ENCODE results near the gene FKBP1A.
"Not testable (repeated sequence)": the region's sequence is repeated elsewhere in the genome, so short reads cannot be mapped to it uniquely, and the experiment has no call there.

FKBP1A gene

GRCh38 chr20:1360094-1360846, 32.6 kb downstream of the FKBP1A start:
- H3K4me1 ChIP-seq (ENCODE audit: control insufficient read depth in 1 of 2, insufficient read depth in 2 of 2, low read length in 2 of 2): no peaks in the 10 kb centered on the region
- H3K4me3 ChIP-seq (ENCODE audit: low read depth in 1 of 2, low read length in 2 of 2): no peak overlapping the region
- peaks cover 19 to 35% of the 10 kb centered on the region in 2 donors for H3K36me3 ChIP-seq (ENCODE audit: control insufficient read depth in 1 of 2, insufficient read depth in 2 of 2, low read length in 2 of 2)
- no peak overlapping the region for H3K27ac ChIP-seq (ENCODE audit: low read length)
- H3K9me3 ChIP-seq (ENCODE audit: control insufficient read depth in 1 of 2, low read length in 2 of 2): no peaks in the 10 kb centered on the region
- H3K27me3 ChIP-seq (ENCODE audit: low read depth, low read length): no peaks in the 10 kb centered on the region

- Histone ChIP-seq H3K9me3 (ENCODE audit: control insufficient read depth in 1 of 2, low read length in 2 of 2) (peaks cover 0 to 2% of the 10 kb centered on the region in 2 donors), H3K4me1 (ENCODE audit: control insufficient read depth in 1 of 2, insufficient read depth in 2 of 2, low read length in 2 of 2) (no peaks in the 10 kb centered on the region), H3K4me3 (ENCODE audit: low read depth in 1 of 2, low read length in 2 of 2) (no peak overlapping the region), H3K36me3 (ENCODE audit: control insufficient read depth in 1 of 2, insufficient read depth in 2 of 2, low read length in 2 of 2) (peaks cover 22 to 42% of the 10 kb centered on the region in 2 donors), H3K27me3 (ENCODE audit: low read depth, low read length) (no peaks in the 10 kb centered on the region), H3K27ac (ENCODE audit: low read length) (no peak overlapping the region)
Measured at GRCh38 chr20:1357921-1358671, 34.8 kb downstream of the FKBP1A start.

DNA sequence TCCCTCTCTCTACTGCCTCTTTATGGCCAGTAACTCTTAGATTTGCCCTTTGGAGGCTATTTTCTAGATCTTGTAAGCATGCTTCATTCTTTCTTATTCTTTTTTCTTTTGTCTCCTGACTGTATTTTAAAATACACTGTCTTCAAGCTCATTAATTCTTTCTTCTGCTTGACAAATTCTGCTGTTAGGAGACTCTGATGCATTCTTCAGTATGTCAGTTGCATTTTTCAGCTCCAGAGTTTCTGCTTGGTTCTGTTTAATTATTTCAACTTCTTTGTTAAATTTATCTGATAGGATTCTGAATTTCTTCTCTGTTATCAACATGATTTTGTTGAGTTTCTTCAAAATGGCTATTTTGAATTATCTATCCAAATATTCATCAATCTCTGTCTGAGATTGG, 38.9 kb downstream of the FKBP1A start:
- peaks cover 3 to 25% of the 10 kb centered on the region in 2 donors for H3K36me3 ChIP-seq (ENCODE audit: control insufficient read depth in 1 of 2, insufficient read depth in 2 of 2, low read length in 2 of 2)
- H3K27me3 ChIP-seq (ENCODE audit: low read depth, low read length): no peaks in the 10 kb centered on the region
- no peaks in the 10 kb centered on the region for H3K4me1 ChIP-seq (ENCODE audit: control insufficient read depth in 1 of 2, insufficient read depth in 2 of 2, low read length in 2 of 2)
- H3K27ac ChIP-seq (ENCODE audit: low read length): no peak overlapping the region
- peaks cover 0 to 2% of the 10 kb centered on the region in 2 donors for H3K9me3 ChIP-seq (ENCODE audit: control insufficient read depth in 1 of 2, low read length in 2 of 2)
- H3K4me3 ChIP-seq (ENCODE audit: low read depth in 1 of 2, low read length in 2 of 2): no peak overlapping the region

DNA sequence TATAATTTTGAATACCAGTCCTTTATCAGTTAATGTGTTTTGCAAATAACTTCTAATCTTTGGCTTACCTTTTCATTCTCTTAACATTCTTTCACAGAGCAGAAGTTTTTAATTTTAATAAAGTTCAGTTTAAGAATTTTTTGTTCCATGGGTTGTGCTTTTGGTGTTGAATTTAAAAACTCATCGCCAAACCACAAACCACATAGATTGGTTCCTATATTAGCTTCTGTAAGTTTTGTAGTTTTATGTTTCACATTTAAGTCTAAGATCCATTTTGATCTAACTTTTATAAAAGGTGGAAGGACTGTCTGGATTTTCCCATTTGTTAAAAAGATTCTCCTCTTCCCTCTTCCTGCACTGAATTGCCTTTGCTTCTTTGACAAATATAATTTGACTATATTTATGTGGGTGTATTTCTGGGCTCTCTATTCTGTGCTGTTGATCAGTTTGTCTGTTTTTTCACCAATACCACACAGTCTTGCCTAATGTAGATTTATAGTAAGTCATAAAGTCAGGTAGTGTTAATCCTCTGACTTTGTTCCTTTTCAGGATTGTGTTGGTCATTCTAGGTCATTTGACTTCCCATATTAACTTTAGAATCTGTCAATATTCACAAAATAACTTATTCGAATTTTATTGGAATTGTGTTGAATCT, 46.4 kb downstream of the FKBP1A start:
- Histone ChIP-seq H3K36me3 (ENCODE audit: control insufficient read depth in 1 of 2, insufficient read depth in 2 of 2, low read length in 2 of 2) (no peaks in the 10 kb centered on the region), H3K4me3 (ENCODE audit: low read depth in 1 of 2, low read length in 2 of 2) (no peak overlapping the region), H3K27ac (ENCODE audit: low read length) (no peak overlapping the region), H3K9me3 (ENCODE audit: control insufficient read depth in 1 of 2, low read length in 2 of 2) (peaks cover 0 to 3% of the 10 kb centered on the region in 2 donors), H3K27me3 (ENCODE audit: low read depth, low read length) (no peaks in the 10 kb centered on the region), H3K4me1 (ENCODE audit: control insufficient read depth in 1 of 2, insufficient read depth in 2 of 2, low read length in 2 of 2) (no peaks in the 10 kb centered on the region)

DNA sequence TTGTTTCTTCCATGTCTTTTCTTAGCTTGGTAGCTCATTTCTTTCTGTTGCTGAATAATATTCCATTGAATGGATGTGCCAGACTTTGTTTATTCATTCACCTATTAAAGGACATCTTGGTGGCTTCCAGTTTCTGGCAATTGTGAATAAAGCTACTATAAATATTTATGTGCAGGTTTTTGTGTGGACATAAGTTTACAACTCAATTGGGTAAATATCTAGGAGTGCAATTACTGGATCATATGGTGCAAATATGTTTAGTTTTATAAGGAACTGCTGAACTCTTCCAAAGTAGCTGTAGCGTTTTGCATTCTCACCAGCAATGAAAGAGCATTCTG, 47.1 kb downstream of the FKBP1A start:
- no peaks in the 10 kb centered on the region for H3K4me1 ChIP-seq (ENCODE audit: control insufficient read depth in 1 of 2, insufficient read depth in 2 of 2, low read length in 2 of 2)
- no peaks in the 10 kb centered on the region for H3K27me3 ChIP-seq (ENCODE audit: low read depth, low read length)
- no peaks in the 10 kb centered on the region for H3K36me3 ChIP-seq (ENCODE audit: control insufficient read depth in 1 of 2, insufficient read depth in 2 of 2, low read length in 2 of 2)
- H3K9me3 ChIP-seq (ENCODE audit: control insufficient read depth in 1 of 2, low read length in 2 of 2): peaks cover 0 to 3% of the 10 kb centered on the region in 2 donors
- H3K4me3 ChIP-seq (ENCODE audit: low read depth in 1 of 2, low read length in 2 of 2): no peak overlapping the region
- H3K27ac ChIP-seq (ENCODE audit: low read length): no peak overlapping the region

GRCh38 chr20:1345030-1345755, 47.7 kb downstream of the FKBP1A start:
- Histone ChIP-seq H3K27ac (ENCODE audit: low read length) (no peak overlapping the region), H3K27me3 (ENCODE audit: low read depth, low read length) (no peaks in the 10 kb centered on the region), H3K4me3 (ENCODE audit: low read depth in 1 of 2, low read length in 2 of 2) (no peak overlapping the region), H3K9me3 (ENCODE audit: control insufficient read depth in 1 of 2, low read length in 2 of 2) (peaks cover 0 to 3% of the 10 kb centered on the region in 2 donors), H3K36me3 (ENCODE audit: control insufficient read depth in 1 of 2, insufficient read depth in 2 of 2, low read length in 2 of 2) (no peaks in the 10 kb centered on the region), H3K4me1 (ENCODE audit: control insufficient read depth in 1 of 2, insufficient read depth in 2 of 2, low read length in 2 of 2) (no peaks in the 10 kb centered on the region)

DNA sequence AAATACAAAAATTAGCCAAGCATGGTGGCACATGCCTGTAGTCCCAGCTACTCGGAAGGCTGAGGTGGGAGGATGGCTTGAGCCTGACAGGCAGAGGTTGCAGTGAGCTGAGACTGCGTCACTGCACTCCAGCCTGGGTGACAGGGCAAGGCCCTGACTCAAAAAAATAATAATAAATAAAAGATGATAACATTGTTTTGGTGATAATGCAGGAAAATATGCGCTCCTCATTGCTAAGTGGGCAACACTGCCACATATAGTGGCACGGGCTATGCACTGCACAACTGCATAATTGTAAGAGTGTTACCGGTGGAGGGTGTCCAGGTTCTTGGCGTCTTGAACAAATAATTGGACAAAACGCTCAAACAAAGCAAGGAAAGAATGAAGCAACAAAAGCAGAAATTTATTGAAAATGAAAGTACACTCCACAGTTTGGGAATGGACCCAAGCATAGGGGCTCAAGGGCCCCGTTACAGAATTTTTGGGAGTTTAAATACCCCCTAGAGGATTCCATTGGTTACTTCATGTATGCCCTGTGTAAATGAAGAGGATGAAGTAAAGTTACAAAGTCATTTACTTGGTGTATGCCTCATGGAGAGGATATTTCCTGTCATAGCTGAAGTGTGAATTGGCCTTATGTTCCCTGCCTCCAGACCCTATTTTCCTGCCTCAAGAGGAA, 49.3 kb downstream of the FKBP1A start:
- H3K4me3 ChIP-seq (ENCODE audit: low read depth in 1 of 2, low read length in 2 of 2); H3K36me3 ChIP-seq (ENCODE audit: control insufficient read depth in 1 of 2, insufficient read depth in 2 of 2, low read length in 2 of 2); H3K27me3 ChIP-seq (ENCODE audit: low read depth, low read length); H3K27ac ChIP-seq (ENCODE audit: low read length); H3K9me3 ChIP-seq (ENCODE audit: control insufficient read depth in 1 of 2, low read length in 2 of 2); H3K4me1 ChIP-seq (ENCODE audit: control insufficient read depth in 1 of 2, insufficient read depth in 2 of 2, low read length in 2 of 2): not testable (repeated sequence)

- Histone ChIP-seq H3K4me3 (ENCODE audit: low read depth in 1 of 2, low read length in 2 of 2) (no peak overlapping the region), H3K36me3 (ENCODE audit: control insufficient read depth in 1 of 2, insufficient read depth in 2 of 2, low read length in 2 of 2) (no peaks in the 10 kb centered on the region)
Measured at GRCh38 chr20:1341561-1342265, 51.1 kb downstream of the FKBP1A start.

GRCh38 chr20:1338801-1339200, 54.1 kb downstream of the FKBP1A start:
- H3K4me1 ChIP-seq (ENCODE audit: control insufficient read depth in 1 of 2, insufficient read depth in 2 of 2, low read length in 2 of 2): peaks cover 0 to 14% of the 10 kb centered on the region in 2 donors
- no peaks in the 10 kb centered on the region for H3K36me3 ChIP-seq (ENCODE audit: control insufficient read depth in 1 of 2, insufficient read depth in 2 of 2, low read length in 2 of 2)
- no peak overlapping the region for H3K27ac ChIP-seq (ENCODE audit: low read length)
- H3K27me3 ChIP-seq (ENCODE audit: low read depth, low read length): no peaks in the 10 kb centered on the region
- no peak overlapping the region for H3K4me3 ChIP-seq (ENCODE audit: low read depth in 1 of 2, low read length in 2 of 2)
- no peaks in the 10 kb centered on the region for H3K9me3 ChIP-seq (ENCODE audit: control insufficient read depth in 1 of 2, low read length in 2 of 2)

More at GRCh38 chr20:1341561-1342265, 51.1 kb downstream of the FKBP1A start:
- H3K27me3 ChIP-seq (ENCODE audit: low read depth, low read length): no peaks in the 10 kb centered on the region
- H3K27ac ChIP-seq (ENCODE audit: low read length): no peak overlapping the region
- H3K4me1 ChIP-seq (ENCODE audit: control insufficient read depth in 1 of 2, insufficient read depth in 2 of 2, low read length in 2 of 2): peaks cover 0 to 11% of the 10 kb centered on the region in 2 donors
- H3K9me3 ChIP-seq (ENCODE audit: control insufficient read depth in 1 of 2, low read length in 2 of 2): no peaks in the 10 kb centered on the region

DNA sequence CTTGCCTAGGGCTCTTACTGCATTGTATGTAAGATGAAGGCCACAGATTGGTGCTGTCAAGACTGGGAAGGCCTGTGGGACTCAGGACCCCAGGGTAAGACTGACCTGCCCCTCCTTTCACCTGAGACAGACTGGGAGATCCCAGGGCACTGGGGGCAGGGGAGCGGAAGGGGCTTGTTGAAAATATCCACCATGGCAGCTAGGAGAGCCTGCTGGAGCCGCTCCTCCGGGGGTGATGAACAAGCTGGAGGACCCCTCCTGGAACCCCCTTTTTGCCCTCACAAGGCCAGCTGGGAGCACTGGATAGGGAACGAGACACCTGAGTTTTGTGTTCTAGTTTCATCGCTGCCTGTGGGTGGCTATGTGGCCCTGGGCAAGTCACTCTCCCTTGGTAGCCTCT, 54.8 kb downstream of the FKBP1A start:
- Histone ChIP-seq H3K4me1 (ENCODE audit: control insufficient read depth in 1 of 2, insufficient read depth in 2 of 2, low read length in 2 of 2) (peaks cover 0 to 14% of the 10 kb centered on the region in 2 donors), H3K27me3 (ENCODE audit: low read depth, low read length) (no peaks in the 10 kb centered on the region), H3K27ac (ENCODE audit: low read length) (no peak overlapping the region), H3K9me3 (ENCODE audit: control insufficient read depth in 1 of 2, low read length in 2 of 2) (no peaks in the 10 kb centered on the region), H3K36me3 (ENCODE audit: control insufficient read depth in 1 of 2, insufficient read depth in 2 of 2, low read length in 2 of 2) (peaks cover 0 to 5% of the 10 kb centered on the region in 2 donors), H3K4me3 (ENCODE audit: low read depth in 1 of 2, low read length in 2 of 2) (no peak overlapping the region)
